WTC11 (cell line): ENCODE data around the gene PPP1R12B. TPM values are rescaled to one million over a fixed set of nuclear protein-coding genes. Genes with fewer than 3 reads are reported as not detected.

Experiments used
- ATAC-seq: fragments of 200-7000 bp; cut with Tn5 transposase; 2 replicates; pipeline ENCODE4 v1.10.0; 2021; ENCODE audit warnings: mild to moderate bottlenecking, moderate library complexity
- CTCF ChIA-PET: fragments of 300-600 bp; sonication (Branson Sonifier 250); formaldehyde crosslinking; loops from one replicate; lab custom pipeline; 2021; ENCODE audit warnings: antibody characterized with exemption; lab: Charles Lee
- POLR2A ChIA-PET: fragments of 350-600 bp; sonication (Branson Sonifier 250); formaldehyde crosslinking; loops from one replicate; lab custom pipeline; 2021; ENCODE audit warnings: antibody characterized with exemption; lab: Charles Lee
- DNase-seq: peaks from one replicate; pipeline ENCODE4 v3.0.0; 2021; ENCODE audit warnings: low spot score
- H3K27ac Mint-ChIP-seq: 2 replicates; pipeline ENCODE4 v1.8.0; 2021; ENCODE audit warnings: mixed read lengths
- H3K27me3 Mint-ChIP-seq: 2 replicates; pipeline ENCODE4 v1.8.0; 2021; ENCODE audit warnings: low read depth, mild to moderate bottlenecking, moderate library complexity, mixed read lengths
- H3K36me3 Mint-ChIP-seq: 2 replicates; pipeline ENCODE4 v1.8.0; 2021; ENCODE audit warnings: mixed read lengths
- H3K4me1 Mint-ChIP-seq: 2 replicates; pipeline ENCODE4 v1.8.0; 2022; ENCODE audit warnings: mixed read lengths
- H3K4me3 Mint-ChIP-seq: 2 replicates; pipeline ENCODE4 v1.8.0; 2021; ENCODE audit warnings: mild to moderate bottlenecking, moderate library complexity, mixed read lengths
- H3K9me3 Mint-ChIP-seq: 2 replicates; pipeline ENCODE4 v1.8.0; 2021; ENCODE audit warnings: mixed read lengths
- E2F1 ChIP-seq: sonication (generic); formaldehyde crosslinking; IDR thresholded peaks from 2 replicates; pipeline ENCODE4 v1.8.0; 2022; ENCODE audit warnings: mild to moderate bottlenecking, missing genetic modification reagents
- ESRRA ChIP-seq: sonication (generic); formaldehyde crosslinking; IDR thresholded peaks from 2 replicates; pipeline ENCODE4 v1.8.1; 2022; ENCODE audit warnings: mild to moderate bottlenecking, missing genetic modification reagents, borderline replicate concordance
- FOXJ3 ChIP-seq: sonication (generic); formaldehyde crosslinking; IDR thresholded peaks from 2 replicates; pipeline ENCODE4 v1.9.0; 2021; ENCODE audit warnings: missing genetic modification reagents, mild to moderate bottlenecking, borderline replicate concordance
- IRF2 ChIP-seq: sonication (generic); formaldehyde crosslinking; IDR thresholded peaks from 2 replicates; pipeline ENCODE4 v1.8.0; 2022; ENCODE audit warnings: low read depth, missing genetic modification reagents, borderline replicate concordance
- JUN ChIP-seq: sonication (generic); formaldehyde crosslinking; IDR thresholded peaks from 2 replicates; pipeline ENCODE4 v1.8.0; 2023; ENCODE audit warnings: mild to moderate bottlenecking, missing genetic modification reagents
- NFE2L1 ChIP-seq: sonication (generic); formaldehyde crosslinking; IDR thresholded peaks from 2 replicates; pipeline ENCODE4 v1.8.1; 2023; ENCODE audit warnings: missing genetic modification reagents
- NR2C2 ChIP-seq: sonication (generic); formaldehyde crosslinking; IDR thresholded peaks from 2 replicates; pipeline ENCODE4 v1.8.0; 2022; ENCODE audit warnings: mild to moderate bottlenecking, missing genetic modification reagents
- SMAD3 ChIP-seq: sonication (generic); formaldehyde crosslinking; IDR thresholded peaks from 2 replicates; pipeline ENCODE4 v1.8.0; 2022; ENCODE audit warnings: missing genetic modification reagents, mild to moderate bottlenecking, borderline replicate concordance
- TCF7 ChIP-seq: sonication (generic); formaldehyde crosslinking; IDR thresholded peaks from 2 replicates; pipeline ENCODE4 v1.8.0; 2022; ENCODE audit warnings: mild to moderate bottlenecking, low read depth, missing genetic modification reagents, moderate library complexity
- TEAD1 ChIP-seq: sonication (generic); formaldehyde crosslinking; IDR thresholded peaks from 2 replicates; pipeline ENCODE4 v1.8.0; 2022; ENCODE audit warnings: mild to moderate bottlenecking, missing genetic modification reagents
- ZNF138 ChIP-seq: sonication (generic); formaldehyde crosslinking; conservative IDR thresholded peaks from 2 replicates; pipeline ENCODE4 v1.8.1; 2022; ENCODE audit warnings: mild to moderate bottlenecking, moderate library complexity, missing genetic modification reagents
- ZNF423 ChIP-seq: fragments of 250-450 bp; sonication (Bioruptor Pico); IDR thresholded peaks from 2 replicates; pipeline ENCODE4 v2.1.2; 2022; ENCODE audit warnings: mild to moderate bottlenecking, moderate library complexity
- ZNF671 ChIP-seq: fragments of 250-450 bp; sonication (Bioruptor Pico); IDR thresholded peaks from 2 replicates; pipeline ENCODE4 v1.8.0; 2021; ENCODE audit warnings: mild to moderate bottlenecking
- total RNA-seq: library from RNA; stranded (reverse); gene quantifications from 3 replicates; pipeline ENCODE4 v1.2.3, GENCODE V29; 2021
- TF ChIP-seq, protein P1 (sequence below): fragments of 250-450 bp; sonication (Bioruptor Pico); IDR thresholded peaks from 2 replicates; pipeline ENCODE4 v1.8.0; 2021; ENCODE audit warnings: mild to moderate bottlenecking
- TF ChIP-seq, protein P2 (sequence below): sonication (generic); formaldehyde crosslinking; IDR thresholded peaks from 2 replicates; pipeline ENCODE4 v1.8.1; 2022; ENCODE audit warnings: missing genetic modification reagents, borderline replicate concordance
- TF ChIP-seq, protein P3 (sequence below): sonication (generic); formaldehyde crosslinking; IDR thresholded peaks from 2 replicates; pipeline ENCODE4 v1.8.0; 2023; ENCODE audit warnings: missing genetic modification reagents, mild to moderate bottlenecking, borderline replicate concordance
- TF ChIP-seq, protein P4 (sequence below): sonication (generic); formaldehyde crosslinking; IDR thresholded peaks from 2 replicates; pipeline ENCODE4 v1.8.1; 2023; ENCODE audit warnings: mild to moderate bottlenecking, moderate library complexity, missing genetic modification reagents
- TF ChIP-seq, protein P5 (sequence below): sonication (generic); formaldehyde crosslinking; IDR thresholded peaks from 2 replicates; pipeline ENCODE4 v1.8.1; 2022; ENCODE audit warnings: mild to moderate bottlenecking, missing genetic modification reagents, moderate library complexity, borderline replicate concordance

The PPP1R12B gene
- total RNA-seq, 1 experiment from 2014 or later, result 19.2 TPM

DNA sequence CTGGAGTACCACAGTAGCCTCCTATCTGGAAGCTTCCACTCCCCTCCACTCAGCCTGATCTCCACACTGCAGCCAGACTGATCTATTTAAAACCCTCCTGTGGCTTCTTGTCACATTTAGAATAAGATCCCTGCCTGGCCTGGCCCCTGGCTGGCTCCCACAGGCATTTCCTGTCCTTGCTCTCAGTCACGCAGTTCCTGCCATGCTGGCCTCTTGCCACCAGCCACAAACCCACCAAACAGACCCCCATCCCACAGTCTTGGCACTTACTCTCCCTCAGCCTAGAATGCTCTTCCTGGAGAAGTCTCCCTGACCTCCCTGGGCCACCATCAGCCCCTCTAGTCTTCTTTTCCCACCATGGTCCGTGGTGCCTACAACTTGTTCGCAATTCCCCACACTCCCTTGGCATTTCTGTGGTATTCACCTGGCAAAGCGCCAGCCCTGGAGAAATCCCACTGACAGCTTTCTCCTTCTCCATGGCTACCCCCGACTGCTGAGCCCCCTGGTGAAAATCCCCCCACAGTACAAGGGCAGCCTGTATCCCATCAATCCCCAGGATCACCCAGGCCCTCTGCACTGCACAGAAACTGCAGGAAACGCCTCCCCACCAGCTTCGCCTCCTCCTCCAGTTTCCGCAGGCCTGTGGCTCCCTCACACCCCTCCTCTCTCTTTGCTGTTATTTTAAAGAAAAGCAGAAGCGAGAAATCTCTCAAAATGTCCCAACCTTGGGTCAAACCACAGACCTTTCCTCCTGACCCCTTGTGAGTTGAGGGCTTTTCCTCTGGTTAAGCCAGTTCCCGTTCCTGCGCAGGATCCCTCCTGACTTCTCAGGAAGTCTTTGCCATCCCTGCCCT is 267.2 kb downstream of the PPP1R12B start:
- CTCF ChIA-PET, result interaction anchor here (0.8 to 1.5 kb wide), 2 partner anchors 15 kb away, joined by 5 read pairs; no protein-coding TSS in a partner anchor
- H3K27me3 Mint-ChIP-seq, result no peaks in the 10 kb centered on the region

GRCh38 chr1:202616355-202616915 is 267.9 kb downstream of the PPP1R12B start:
- Mint-ChIP-seq H3K4me1 (peaks cover 22% of the 10 kb centered on the region), H3K27me3 (no peaks in the 10 kb centered on the region), H3K9me3 (no peaks in the 10 kb centered on the region; the same call in 1 of the 2 replicates), H3K27ac (peak overlapping the region; percentile 10; the same call in 1 of the 2 replicates), H3K36me3 (peaks cover 3% of the 10 kb centered on the region; the same call in 1 of the 2 replicates), H3K4me3 (no peak overlapping the region)
- POLR2A ChIA-PET, result no interaction called here
- CTCF ChIA-PET, result interaction anchor here (0.8 to 1.5 kb wide), 4 partner anchors 10 to 45 kb away, joined by 3 to 5 read pairs (median 3); no protein-coding TSS in a partner anchor
- DNase-seq (no peak), ATAC-seq (no peak)
- TF ChIP-seq SMAD3 (CRISPR knock-in tag) (no peak), IRF2 (CRISPR knock-in tag) (no peak), ESRRA (no peak), ZNF138 (CRISPR knock-in tag) (no peak)
- TF ChIP-seq, protein P1, sequence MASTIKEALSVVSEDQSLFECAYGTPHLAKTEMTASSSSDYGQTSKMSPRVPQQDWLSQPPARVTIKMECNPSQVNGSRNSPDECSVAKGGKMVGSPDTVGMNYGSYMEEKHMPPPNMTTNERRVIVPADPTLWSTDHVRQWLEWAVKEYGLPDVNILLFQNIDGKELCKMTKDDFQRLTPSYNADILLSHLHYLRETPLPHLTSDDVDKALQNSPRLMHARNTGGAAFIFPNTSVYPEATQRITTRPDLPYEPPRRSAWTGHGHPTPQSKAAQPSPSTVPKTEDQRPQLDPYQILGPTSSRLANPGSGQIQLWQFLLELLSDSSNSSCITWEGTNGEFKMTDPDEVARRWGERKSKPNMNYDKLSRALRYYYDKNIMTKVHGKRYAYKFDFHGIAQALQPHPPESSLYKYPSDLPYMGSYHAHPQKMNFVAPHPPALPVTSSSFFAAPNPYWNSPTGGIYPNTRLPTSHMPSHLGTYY (CRISPR knock-in tag), result no peak
- TF ChIP-seq, protein P2, sequence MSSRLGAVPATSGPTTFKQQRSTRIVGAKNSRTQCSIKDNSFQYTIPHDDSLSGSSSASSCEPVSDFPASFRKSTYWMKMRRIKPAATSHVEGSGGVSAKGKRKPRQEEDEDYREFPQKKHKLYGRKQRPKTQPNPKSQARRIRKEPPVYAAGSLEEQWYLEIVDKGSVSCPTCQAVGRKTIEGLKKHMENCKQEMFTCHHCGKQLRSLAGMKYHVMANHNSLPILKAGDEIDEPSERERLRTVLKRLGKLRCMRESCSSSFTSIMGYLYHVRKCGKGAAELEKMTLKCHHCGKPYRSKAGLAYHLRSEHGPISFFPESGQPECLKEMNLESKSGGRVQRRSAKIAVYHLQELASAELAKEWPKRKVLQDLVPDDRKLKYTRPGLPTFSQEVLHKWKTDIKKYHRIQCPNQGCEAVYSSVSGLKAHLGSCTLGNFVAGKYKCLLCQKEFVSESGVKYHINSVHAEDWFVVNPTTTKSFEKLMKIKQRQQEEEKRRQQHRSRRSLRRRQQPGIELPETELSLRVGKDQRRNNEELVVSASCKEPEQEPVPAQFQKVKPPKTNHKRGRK, result no peak

More for the DNA sequence above, 267.2 kb downstream of the PPP1R12B start:
- no peak for TF ChIP-seq JUN (CRISPR knock-in tag)
- TF ChIP-seq, protein P3, sequence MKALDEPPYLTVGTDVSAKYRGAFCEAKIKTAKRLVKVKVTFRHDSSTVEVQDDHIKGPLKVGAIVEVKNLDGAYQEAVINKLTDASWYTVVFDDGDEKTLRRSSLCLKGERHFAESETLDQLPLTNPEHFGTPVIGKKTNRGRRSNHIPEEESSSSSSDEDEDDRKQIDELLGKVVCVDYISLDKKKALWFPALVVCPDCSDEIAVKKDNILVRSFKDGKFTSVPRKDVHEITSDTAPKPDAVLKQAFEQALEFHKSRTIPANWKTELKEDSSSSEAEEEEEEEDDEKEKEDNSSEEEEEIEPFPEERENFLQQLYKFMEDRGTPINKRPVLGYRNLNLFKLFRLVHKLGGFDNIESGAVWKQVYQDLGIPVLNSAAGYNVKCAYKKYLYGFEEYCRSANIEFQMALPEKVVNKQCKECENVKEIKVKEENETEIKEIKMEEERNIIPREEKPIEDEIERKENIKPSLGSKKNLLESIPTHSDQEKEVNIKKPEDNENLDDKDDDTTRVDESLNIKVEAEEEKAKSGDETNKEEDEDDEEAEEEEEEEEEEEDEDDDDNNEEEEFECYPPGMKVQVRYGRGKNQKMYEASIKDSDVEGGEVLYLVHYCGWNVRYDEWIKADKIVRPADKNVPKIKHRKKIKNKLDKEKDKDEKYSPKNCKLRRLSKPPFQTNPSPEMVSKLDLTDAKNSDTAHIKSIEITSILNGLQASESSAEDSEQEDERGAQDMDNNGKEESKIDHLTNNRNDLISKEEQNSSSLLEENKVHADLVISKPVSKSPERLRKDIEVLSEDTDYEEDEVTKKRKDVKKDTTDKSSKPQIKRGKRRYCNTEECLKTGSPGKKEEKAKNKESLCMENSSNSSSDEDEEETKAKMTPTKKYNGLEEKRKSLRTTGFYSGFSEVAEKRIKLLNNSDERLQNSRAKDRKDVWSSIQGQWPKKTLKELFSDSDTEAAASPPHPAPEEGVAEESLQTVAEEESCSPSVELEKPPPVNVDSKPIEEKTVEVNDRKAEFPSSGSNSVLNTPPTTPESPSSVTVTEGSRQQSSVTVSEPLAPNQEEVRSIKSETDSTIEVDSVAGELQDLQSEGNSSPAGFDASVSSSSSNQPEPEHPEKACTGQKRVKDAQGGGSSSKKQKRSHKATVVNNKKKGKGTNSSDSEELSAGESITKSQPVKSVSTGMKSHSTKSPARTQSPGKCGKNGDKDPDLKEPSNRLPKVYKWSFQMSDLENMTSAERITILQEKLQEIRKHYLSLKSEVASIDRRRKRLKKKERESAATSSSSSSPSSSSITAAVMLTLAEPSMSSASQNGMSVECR (CRISPR knock-in tag), result no peak
- TF ChIP-seq TEAD1 (CRISPR knock-in tag), result no peak
- no peak for TF ChIP-seq FOXJ3 (CRISPR knock-in tag)
- no peak for TF ChIP-seq E2F1 (CRISPR knock-in tag)
- TF ChIP-seq, protein P4, sequence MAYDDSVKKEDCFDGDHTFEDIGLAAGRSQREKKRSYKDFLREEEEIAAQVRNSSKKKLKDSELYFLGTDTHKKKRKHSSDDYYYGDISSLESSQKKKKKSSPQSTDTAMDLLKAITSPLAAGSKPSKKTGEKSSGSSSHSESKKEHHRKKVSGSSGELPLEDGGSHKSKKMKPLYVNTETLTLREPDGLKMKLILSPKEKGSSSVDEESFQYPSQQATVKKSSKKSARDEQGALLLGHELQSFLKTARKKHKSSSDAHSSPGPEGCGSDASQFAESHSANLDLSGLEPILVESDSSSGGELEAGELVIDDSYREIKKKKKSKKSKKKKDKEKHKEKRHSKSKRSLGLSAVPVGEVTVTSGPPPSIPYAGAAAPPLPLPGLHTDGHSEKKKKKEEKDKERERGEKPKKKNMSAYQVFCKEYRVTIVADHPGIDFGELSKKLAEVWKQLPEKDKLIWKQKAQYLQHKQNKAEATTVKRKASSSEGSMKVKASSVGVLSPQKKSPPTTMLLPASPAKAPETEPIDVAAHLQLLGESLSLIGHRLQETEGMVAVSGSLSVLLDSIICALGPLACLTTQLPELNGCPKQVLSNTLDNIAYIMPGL, result no peak
- TF ChIP-seq, protein P5, sequence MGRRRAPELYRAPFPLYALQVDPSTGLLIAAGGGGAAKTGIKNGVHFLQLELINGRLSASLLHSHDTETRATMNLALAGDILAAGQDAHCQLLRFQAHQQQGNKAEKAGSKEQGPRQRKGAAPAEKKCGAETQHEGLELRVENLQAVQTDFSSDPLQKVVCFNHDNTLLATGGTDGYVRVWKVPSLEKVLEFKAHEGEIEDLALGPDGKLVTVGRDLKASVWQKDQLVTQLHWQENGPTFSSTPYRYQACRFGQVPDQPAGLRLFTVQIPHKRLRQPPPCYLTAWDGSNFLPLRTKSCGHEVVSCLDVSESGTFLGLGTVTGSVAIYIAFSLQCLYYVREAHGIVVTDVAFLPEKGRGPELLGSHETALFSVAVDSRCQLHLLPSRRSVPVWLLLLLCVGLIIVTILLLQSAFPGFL (CRISPR knock-in tag), result no peak
- no peak for TF ChIP-seq ZNF671 (CRISPR knock-in tag)
- TF ChIP-seq TCF7 (CRISPR knock-in tag), result no peak
- no peak for TF ChIP-seq NFE2L1 (CRISPR knock-in tag)
- no peak for TF ChIP-seq NR2C2 (CRISPR knock-in tag)
- no peak for TF ChIP-seq ZNF423 (CRISPR knock-in tag)
- Mint-ChIP-seq H3K27ac (peak overlapping the region; percentile 10; the same call in 1 of the 2 replicates), H3K4me3 (no peak overlapping the region), H3K36me3 (peaks cover 3% of the 10 kb centered on the region; the same call in 1 of the 2 replicates), H3K4me1 (peaks cover 22% of the 10 kb centered on the region), H3K9me3 (no peaks in the 10 kb centered on the region; the same call in 1 of the 2 replicates)
- ATAC-seq (peak; percentile 35), DNase-seq (no peak)
- POLR2A ChIA-PET, result no interaction called here
